ENCODE results near the gene DLG2.

DLG2 gene

DNA sequence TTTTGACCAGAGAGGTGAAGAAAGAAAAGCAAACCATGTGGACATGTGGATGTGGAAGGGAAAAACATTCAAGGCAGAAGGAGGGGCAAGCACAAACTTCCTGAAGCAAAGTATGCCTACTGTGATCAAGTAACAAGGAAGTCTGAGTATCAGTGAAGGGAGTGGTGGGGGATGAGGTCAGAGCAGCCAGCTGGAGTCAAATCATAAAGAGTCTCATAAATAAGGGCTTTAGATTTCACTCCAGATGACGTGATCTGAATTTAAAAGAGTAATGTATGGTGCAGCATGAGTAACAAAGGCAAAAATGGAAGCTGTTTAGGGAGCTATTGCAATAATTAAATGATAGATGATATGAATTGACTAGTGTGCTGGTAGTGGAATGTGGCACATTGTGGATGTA, 1675.6 kb downstream of the DLG2 start:
- TF ChIP-seq, protein P1, sequence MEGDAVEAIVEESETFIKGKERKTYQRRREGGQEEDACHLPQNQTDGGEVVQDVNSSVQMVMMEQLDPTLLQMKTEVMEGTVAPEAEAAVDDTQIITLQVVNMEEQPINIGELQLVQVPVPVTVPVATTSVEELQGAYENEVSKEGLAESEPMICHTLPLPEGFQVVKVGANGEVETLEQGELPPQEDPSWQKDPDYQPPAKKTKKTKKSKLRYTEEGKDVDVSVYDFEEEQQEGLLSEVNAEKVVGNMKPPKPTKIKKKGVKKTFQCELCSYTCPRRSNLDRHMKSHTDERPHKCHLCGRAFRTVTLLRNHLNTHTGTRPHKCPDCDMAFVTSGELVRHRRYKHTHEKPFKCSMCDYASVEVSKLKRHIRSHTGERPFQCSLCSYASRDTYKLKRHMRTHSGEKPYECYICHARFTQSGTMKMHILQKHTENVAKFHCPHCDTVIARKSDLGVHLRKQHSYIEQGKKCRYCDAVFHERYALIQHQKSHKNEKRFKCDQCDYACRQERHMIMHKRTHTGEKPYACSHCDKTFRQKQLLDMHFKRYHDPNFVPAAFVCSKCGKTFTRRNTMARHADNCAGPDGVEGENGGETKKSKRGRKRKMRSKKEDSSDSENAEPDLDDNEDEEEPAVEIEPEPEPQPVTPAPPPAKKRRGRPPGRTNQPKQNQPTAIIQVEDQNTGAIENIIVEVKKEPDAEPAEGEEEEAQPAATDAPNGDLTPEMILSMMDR (IDR thresholded peaks at IDR 0.05): no peak
- no peaks in the 10 kb centered on the region for H3K4me1 ChIP-seq (ENCODE audit: control insufficient read depth in 1 of 2, insufficient read depth in 1 of 2, low read depth in 1 of 2, low read length in 1 of 2)

DNA sequence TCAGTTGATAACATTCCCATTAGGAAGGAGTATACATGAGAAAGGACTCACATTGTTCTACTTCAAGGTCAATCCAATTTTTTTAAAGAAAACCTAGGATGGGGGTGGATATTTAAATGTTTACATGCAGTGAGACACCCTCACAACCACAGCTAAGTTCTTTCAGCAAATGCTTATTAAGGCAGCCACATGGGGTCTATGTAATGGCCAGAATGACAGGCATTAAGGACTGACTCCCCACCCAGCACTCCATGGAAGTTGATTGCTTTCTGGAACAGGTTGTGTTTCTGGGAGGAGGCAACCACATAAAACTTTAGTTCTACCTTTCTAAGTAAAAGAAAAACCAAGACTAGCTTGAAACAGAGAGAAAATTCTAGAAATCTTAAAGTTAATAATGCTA, 1678.9 kb downstream of the DLG2 start:
- H3K36me3 ChIP-seq: no peaks in the 10 kb centered on the region
- TF ChIP-seq, protein P1 (IDR thresholded peaks at IDR 0.05): no peak
- H3K4me3 ChIP-seq (ENCODE audit: low read depth in 1 of 2, low read length in 1 of 2): no peak overlapping the region
- H3K27me3 ChIP-seq: no peaks in the 10 kb centered on the region
- H3K27ac ChIP-seq: no peak overlapping the region
- no peaks in the 10 kb centered on the region for H3K9me3 ChIP-seq
- no peaks in the 10 kb centered on the region for H3K4me1 ChIP-seq (ENCODE audit: control insufficient read depth in 1 of 2, insufficient read depth in 1 of 2, low read depth in 1 of 2, low read length in 1 of 2)

More for the DNA sequence above, 1675.6 kb downstream of the DLG2 start:
- no peaks in the 10 kb centered on the region for H3K9me3 ChIP-seq
- H3K36me3 ChIP-seq: no peaks in the 10 kb centered on the region
- H3K27me3 ChIP-seq: no peaks in the 10 kb centered on the region
- no peak overlapping the region for H3K4me3 ChIP-seq (ENCODE audit: low read depth in 1 of 2, low read length in 1 of 2)
- H3K27ac ChIP-seq: no peak overlapping the region

DNA sequence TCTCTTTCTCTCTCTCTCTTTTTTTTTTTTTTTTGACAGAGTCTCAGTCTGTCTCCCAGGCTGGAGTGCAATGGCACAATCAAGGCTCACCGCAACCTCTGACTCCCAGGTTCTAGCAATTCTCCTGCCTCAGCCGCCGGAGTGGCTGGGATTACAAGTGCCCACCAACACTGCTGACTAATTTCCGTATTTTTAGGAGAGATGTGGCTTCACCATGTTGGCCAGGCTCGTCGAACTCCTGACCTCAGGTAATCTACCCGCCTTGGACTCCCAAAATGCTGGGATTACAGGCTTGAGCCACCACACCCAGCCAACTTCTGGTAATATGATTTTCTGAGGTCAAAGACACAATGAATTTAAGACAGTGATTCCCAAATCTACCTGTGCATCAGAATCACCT, 1681.2 kb downstream of the DLG2 start:
- Histone ChIP-seq H3K36me3 (no peaks in the 10 kb centered on the region), H3K27ac (no peak overlapping the region), H3K27me3 (no peaks in the 10 kb centered on the region), H3K4me3 (ENCODE audit: low read depth in 1 of 2, low read length in 1 of 2) (no peak overlapping the region), H3K9me3 (no peaks in the 10 kb centered on the region), H3K4me1 (ENCODE audit: control insufficient read depth in 1 of 2, insufficient read depth in 1 of 2, low read depth in 1 of 2, low read length in 1 of 2) (no peaks in the 10 kb centered on the region)
- TF ChIP-seq, protein P1 (IDR thresholded peaks at IDR 0.05): no peak

DNA sequence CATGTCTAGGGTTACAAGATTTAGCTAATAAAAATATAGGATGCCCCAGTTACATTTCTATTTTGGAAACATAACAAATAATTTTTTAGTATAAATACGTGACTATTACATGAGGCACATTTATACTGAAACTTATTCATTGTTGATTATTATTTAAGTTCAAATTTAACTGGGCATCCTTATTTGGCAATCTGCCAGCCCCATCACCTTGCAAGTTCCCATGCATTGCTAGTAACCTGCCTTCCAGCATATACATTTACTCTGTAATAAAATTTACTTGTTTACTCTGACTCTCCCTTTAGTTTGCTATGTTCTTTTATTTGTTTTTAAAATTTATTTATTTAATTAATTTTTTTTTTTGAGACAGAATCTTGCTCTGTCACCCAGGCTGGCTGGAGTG, 1686.1 kb downstream of the DLG2 start:
- Histone ChIP-seq H3K27me3 (no peaks in the 10 kb centered on the region), H3K9me3 (no peaks in the 10 kb centered on the region), H3K36me3 (no peaks in the 10 kb centered on the region), H3K4me3 (ENCODE audit: low read depth in 1 of 2, low read length in 1 of 2) (no peak overlapping the region), H3K4me1 (ENCODE audit: control insufficient read depth in 1 of 2, insufficient read depth in 1 of 2, low read depth in 1 of 2, low read length in 1 of 2) (no peaks in the 10 kb centered on the region), H3K27ac (no peak overlapping the region)
- TF ChIP-seq, protein P1 (IDR thresholded peaks at IDR 0.05): no peak

DNA sequence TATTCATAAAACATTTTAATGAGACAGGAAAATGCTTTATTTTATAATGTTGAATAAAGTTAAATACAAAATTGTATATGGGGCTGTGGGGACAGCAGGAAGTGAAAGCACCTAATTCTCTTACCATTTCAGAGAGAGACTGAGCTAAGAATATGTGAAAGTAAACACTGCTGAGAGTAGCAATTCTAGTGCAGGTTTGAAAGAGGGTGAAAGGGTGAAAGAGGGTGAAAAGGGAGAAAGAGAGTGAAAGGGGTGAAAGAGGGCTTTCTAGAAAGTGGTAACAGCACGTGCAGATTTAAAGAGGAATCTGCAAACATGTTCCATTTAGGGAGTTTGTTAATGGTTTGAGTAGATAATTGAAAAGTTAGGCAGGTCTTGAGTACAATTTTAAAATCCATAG, 1689.0 kb downstream of the DLG2 start:
- Histone ChIP-seq H3K4me3 (ENCODE audit: low read depth in 1 of 2, low read length in 1 of 2) (no peak overlapping the region), H3K36me3 (no peaks in the 10 kb centered on the region), H3K27ac (no peak overlapping the region), H3K4me1 (ENCODE audit: control insufficient read depth in 1 of 2, insufficient read depth in 1 of 2, low read depth in 1 of 2, low read length in 1 of 2) (no peaks in the 10 kb centered on the region), H3K9me3 (no peaks in the 10 kb centered on the region), H3K27me3 (no peaks in the 10 kb centered on the region)
- TF ChIP-seq, protein P1 (IDR thresholded peaks at IDR 0.05): no peak

DNA sequence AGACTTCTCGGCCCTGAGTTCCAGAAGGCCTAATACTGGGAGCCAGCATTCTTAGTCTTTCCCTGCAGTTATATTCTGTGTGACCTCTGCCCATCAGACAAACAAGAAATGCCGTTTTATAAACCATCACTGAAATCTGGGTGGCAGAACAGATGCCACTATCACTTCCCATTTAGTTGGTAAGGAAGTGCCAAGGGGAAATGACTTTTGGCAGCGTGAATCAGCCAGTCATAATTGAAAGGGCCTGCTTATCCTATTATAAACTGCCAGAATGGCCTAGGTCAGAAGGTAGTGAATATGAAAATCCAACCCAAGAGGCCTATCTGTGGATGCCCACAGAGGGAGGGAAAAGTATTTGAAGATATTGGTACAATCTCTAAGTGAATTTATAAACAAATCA, 1694.1 kb downstream of the DLG2 start:
- TF ChIP-seq, protein P1 (IDR thresholded peaks at IDR 0.05): no peak
- Histone ChIP-seq H3K4me1 (ENCODE audit: control insufficient read depth in 1 of 2, insufficient read depth in 1 of 2, low read depth in 1 of 2, low read length in 1 of 2) (no peaks in the 10 kb centered on the region), H3K27me3 (no peaks in the 10 kb centered on the region), H3K9me3 (no peaks in the 10 kb centered on the region), H3K27ac (no peak overlapping the region), H3K36me3 (no peaks in the 10 kb centered on the region), H3K4me3 (ENCODE audit: low read depth in 1 of 2, low read length in 1 of 2) (no peak overlapping the region)

Data from neutrophil (primary cell).